HEK293 (cell line): Measurements from ENCODE around the gene DENND1A.

ENCODE experiments used
- CTCF ChIP-seq: fragments of 450-650 bp; formaldehyde crosslinking; IDR thresholded peaks from 2 replicates; pipeline ENCODE4 v1.5.1; 2016; ENCODE audit warnings: missing biosample characterization, missing genetic modification characterization
- ZBTB1 ChIP-seq: fragments of 450-650 bp; formaldehyde crosslinking; IDR thresholded peaks from 2 replicates; pipeline ENCODE4 v1.5.1; 2016; ENCODE audit warnings: missing biosample characterization, missing genetic modification characterization
- ZFP69B ChIP-seq: fragments of 450-650 bp; formaldehyde crosslinking; IDR thresholded peaks from 2 replicates; pipeline ENCODE4 v1.5.1; 2016; ENCODE audit warnings: missing biosample characterization, missing genetic modification characterization
- ZNF670 ChIP-seq: fragments of 450-650 bp; formaldehyde crosslinking; IDR thresholded peaks from 2 replicates; pipeline ENCODE4 v1.5.1; 2016; ENCODE audit warnings: missing biosample characterization, missing genetic modification characterization, low read depth
- ZNF701 ChIP-seq: fragments of 450-650 bp; formaldehyde crosslinking; IDR thresholded peaks from 2 replicates; pipeline ENCODE4 v1.5.1; 2016; ENCODE audit warnings: missing biosample characterization, missing genetic modification characterization

DNA sequence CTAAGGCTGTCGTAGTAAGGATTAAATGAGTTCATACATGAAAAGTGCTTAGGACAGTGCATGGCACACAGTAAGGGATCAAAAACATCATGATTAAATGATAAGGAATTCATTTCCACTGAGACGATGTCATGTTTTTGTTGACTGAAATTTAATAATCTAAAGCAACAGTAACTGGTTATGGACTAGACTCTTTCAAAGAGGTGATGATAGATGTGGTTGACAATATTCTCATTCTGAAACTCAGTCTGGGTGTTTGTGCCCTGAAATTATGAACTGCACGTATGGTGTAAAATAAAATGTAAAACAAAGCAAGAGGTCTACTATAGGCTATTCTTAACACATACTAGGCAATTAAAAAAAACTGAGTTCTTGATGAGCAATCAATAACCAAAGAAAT is 280.0 kb downstream of the DENND1A start:
- TF ChIP-seq CTCF (tag by site-specific recombination) (no peak), ZFP69B (tag by site-specific recombination) (no peak), ZNF701 (tag by site-specific recombination) (no peak), ZBTB1 (tag by site-specific recombination) (no peak), ZNF670 (no peak)
